ENCODE data around the gene LRRTM4. TPM values are rescaled to one million over a fixed set of nuclear protein-coding genes. Genes with fewer than 3 reads are reported as not detected.

LRRTM4 gene
- total RNA-seq, 1 donor from 2014 or later, result 1.8 TPM

DNA sequence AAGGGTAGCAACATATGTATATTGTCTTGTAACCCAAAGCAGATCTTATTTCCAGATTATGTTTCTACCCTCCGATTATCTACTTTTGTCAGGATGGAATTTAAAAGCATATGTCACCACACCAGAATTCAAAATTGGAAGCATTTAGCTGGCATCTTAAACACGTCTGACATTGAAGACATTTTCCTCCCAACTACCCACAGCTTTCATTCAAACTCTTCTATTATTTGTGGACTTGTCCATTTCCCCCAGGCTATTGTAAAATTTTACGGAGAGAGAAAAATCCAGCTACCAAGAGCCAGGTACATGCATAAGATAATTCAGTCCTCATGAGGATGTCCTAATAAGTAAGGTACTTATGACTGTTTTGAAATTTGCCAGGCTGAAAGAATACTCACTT lies 659.3 kb downstream of the LRRTM4 start:
- H3K9me3 Mint-ChIP-seq (ENCODE audit: unreplicated experiment), result no peaks in the 10 kb centered on the region
- no peak for DNase-seq (ENCODE audit: low spot score)
- H3K27ac Mint-ChIP-seq (ENCODE audit: unreplicated experiment), result no peak overlapping the region
- peaks cover 13% of the 10 kb centered on the region for H3K4me1 Mint-ChIP-seq (ENCODE audit: unreplicated experiment)
- no peaks in the 10 kb centered on the region for H3K27me3 Mint-ChIP-seq (ENCODE audit: unreplicated experiment)
- no peak overlapping the region for H3K4me3 Mint-ChIP-seq (ENCODE audit: unreplicated experiment)
- TF ChIP-seq, protein P1, sequence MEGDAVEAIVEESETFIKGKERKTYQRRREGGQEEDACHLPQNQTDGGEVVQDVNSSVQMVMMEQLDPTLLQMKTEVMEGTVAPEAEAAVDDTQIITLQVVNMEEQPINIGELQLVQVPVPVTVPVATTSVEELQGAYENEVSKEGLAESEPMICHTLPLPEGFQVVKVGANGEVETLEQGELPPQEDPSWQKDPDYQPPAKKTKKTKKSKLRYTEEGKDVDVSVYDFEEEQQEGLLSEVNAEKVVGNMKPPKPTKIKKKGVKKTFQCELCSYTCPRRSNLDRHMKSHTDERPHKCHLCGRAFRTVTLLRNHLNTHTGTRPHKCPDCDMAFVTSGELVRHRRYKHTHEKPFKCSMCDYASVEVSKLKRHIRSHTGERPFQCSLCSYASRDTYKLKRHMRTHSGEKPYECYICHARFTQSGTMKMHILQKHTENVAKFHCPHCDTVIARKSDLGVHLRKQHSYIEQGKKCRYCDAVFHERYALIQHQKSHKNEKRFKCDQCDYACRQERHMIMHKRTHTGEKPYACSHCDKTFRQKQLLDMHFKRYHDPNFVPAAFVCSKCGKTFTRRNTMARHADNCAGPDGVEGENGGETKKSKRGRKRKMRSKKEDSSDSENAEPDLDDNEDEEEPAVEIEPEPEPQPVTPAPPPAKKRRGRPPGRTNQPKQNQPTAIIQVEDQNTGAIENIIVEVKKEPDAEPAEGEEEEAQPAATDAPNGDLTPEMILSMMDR (IDR thresholded peaks at IDR 0.05; ENCODE audit: unreplicated experiment), result no peak
- H3K36me3 Mint-ChIP-seq (ENCODE audit: low read depth, unreplicated experiment), result no peaks in the 10 kb centered on the region

DNA sequence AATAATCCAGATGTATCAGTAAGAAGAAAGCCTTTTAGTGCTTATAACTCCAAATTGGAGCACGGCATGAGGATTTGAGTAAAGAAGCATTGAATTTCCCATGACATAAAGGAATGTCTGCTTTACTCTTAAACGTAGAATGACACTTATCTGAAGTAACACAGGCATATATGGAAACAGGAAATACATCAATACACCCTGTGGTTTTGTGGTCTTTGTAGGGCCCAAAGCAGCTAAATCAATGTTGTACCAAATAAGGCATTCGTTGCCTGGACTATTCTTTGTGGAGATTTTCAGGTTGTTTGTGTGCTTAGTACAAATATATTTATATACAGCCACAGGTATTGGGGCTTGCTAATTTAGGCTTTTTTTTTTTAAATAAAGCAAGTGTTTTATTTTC lies 660.5 kb downstream of the LRRTM4 start:
- no peak for DNase-seq (ENCODE audit: low spot score)
- Mint-ChIP-seq H3K27ac (ENCODE audit: unreplicated experiment) (no peak overlapping the region), H3K9me3 (ENCODE audit: unreplicated experiment) (no peaks in the 10 kb centered on the region), H3K4me3 (ENCODE audit: unreplicated experiment) (no peak overlapping the region), H3K4me1 (ENCODE audit: unreplicated experiment) (peaks cover 7% of the 10 kb centered on the region), H3K36me3 (ENCODE audit: low read depth, unreplicated experiment) (no peaks in the 10 kb centered on the region), H3K27me3 (ENCODE audit: unreplicated experiment) (no peaks in the 10 kb centered on the region)
- TF ChIP-seq, protein P1 (IDR thresholded peaks at IDR 0.05; ENCODE audit: unreplicated experiment), result no peak

DNA sequence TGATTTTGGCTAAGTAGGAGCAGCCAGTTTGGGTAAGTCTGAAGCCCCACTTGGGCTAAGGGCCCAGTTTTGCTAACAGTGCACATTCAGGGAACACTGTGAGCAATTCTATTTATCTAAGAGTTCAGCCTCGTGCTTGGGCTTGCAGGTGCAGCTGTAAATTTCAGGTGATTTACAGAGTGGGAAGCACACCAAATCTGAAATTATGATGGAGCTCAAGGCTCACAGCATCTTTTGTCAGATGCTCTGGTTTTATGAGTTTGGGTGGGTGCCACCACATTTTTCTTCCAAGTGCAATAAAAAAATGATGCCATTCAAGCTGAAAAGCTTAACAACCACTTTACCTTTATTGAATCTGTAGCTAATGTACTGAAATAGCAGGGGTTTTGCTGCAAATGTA lies 671.2 kb downstream of the LRRTM4 start:
- TF ChIP-seq, protein P1 (IDR thresholded peaks at IDR 0.05; ENCODE audit: unreplicated experiment), result no peak
- no peaks in the 10 kb centered on the region for H3K36me3 Mint-ChIP-seq (ENCODE audit: low read depth, unreplicated experiment)
- no peaks in the 10 kb centered on the region for H3K9me3 Mint-ChIP-seq (ENCODE audit: unreplicated experiment)
- H3K4me1 Mint-ChIP-seq (ENCODE audit: unreplicated experiment), result no peaks in the 10 kb centered on the region
- DNase-seq (ENCODE audit: low spot score), result no peak
- no peak overlapping the region for H3K4me3 Mint-ChIP-seq (ENCODE audit: unreplicated experiment)
- H3K27me3 Mint-ChIP-seq (ENCODE audit: unreplicated experiment), result no peaks in the 10 kb centered on the region
- H3K27ac Mint-ChIP-seq (ENCODE audit: unreplicated experiment), result no peak overlapping the region

DNA sequence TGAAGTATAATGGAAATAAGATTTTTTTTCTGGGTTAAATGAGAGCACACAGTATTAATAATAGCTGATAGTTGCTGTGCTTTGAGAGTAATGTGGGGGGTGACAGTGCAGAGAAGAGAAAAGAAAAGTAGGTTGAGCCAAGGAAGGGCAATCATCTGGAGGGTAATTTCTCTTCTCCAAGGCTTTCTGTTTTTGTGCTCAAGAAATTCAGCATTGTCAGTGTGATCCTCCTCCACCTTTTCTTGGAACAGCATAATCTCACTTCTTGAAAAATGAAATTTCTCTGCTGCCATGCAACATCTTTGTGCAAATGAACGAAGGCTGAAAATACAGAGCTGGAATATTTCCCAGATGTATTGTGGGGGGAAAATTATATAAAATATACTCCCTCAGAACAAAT lies 673.1 kb downstream of the LRRTM4 start:
- DNase-seq (ENCODE audit: low spot score), result no peak
- no peaks in the 10 kb centered on the region for H3K9me3 Mint-ChIP-seq (ENCODE audit: unreplicated experiment)
- no peaks in the 10 kb centered on the region for H3K27me3 Mint-ChIP-seq (ENCODE audit: unreplicated experiment)
- H3K4me1 Mint-ChIP-seq (ENCODE audit: unreplicated experiment), result no peaks in the 10 kb centered on the region
- no peak overlapping the region for H3K27ac Mint-ChIP-seq (ENCODE audit: unreplicated experiment)
- no peak overlapping the region for H3K4me3 Mint-ChIP-seq (ENCODE audit: unreplicated experiment)
- no peaks in the 10 kb centered on the region for H3K36me3 Mint-ChIP-seq (ENCODE audit: low read depth, unreplicated experiment)
- TF ChIP-seq, protein P1 (IDR thresholded peaks at IDR 0.05; ENCODE audit: unreplicated experiment), result no peak

DNA sequence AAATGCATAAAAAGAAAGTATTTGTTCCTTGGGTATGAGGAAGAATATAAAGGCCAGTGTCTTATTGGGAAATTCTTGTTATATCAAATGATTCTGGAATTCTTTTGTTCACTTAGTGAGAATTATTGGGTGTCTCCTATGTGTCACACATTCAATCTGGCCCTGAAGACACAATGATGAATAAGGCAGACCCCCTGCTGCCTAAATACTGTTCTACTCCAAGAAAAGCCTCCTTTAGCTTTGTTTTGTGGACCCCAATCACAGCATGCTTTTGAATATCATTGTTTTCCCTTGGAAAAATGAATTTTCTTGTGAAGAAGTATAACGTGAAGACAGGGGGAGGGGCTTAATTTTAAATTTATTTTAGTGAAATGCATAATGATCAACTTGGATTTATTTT lies 682.4 kb downstream of the LRRTM4 start:
- DNase-seq (ENCODE audit: low spot score), result no peak
- no peaks in the 10 kb centered on the region for H3K4me1 Mint-ChIP-seq (ENCODE audit: unreplicated experiment)
- peaks cover 2% of the 10 kb centered on the region for H3K27me3 Mint-ChIP-seq (ENCODE audit: unreplicated experiment)
- no peaks in the 10 kb centered on the region for H3K9me3 Mint-ChIP-seq (ENCODE audit: unreplicated experiment)
- no peak overlapping the region for H3K4me3 Mint-ChIP-seq (ENCODE audit: unreplicated experiment)
- no peaks in the 10 kb centered on the region for H3K36me3 Mint-ChIP-seq (ENCODE audit: low read depth, unreplicated experiment)
- H3K27ac Mint-ChIP-seq (ENCODE audit: unreplicated experiment), result no peak overlapping the region
- TF ChIP-seq, protein P1 (IDR thresholded peaks at IDR 0.05; ENCODE audit: unreplicated experiment), result no peak
